CD4-positive, alpha-beta T cell treated with Interleukin-2 at 100 ng/mL for 4 hours (primary cell): ENCODE measurements around the gene SLC15A1.

Experiments used
- DNase-seq: peaks from one replicate; pipeline ENCODE4 v3.0.0-alpha.2; 2020; ENCODE audit warnings: low spot score

SLC15A1 gene, protein sequence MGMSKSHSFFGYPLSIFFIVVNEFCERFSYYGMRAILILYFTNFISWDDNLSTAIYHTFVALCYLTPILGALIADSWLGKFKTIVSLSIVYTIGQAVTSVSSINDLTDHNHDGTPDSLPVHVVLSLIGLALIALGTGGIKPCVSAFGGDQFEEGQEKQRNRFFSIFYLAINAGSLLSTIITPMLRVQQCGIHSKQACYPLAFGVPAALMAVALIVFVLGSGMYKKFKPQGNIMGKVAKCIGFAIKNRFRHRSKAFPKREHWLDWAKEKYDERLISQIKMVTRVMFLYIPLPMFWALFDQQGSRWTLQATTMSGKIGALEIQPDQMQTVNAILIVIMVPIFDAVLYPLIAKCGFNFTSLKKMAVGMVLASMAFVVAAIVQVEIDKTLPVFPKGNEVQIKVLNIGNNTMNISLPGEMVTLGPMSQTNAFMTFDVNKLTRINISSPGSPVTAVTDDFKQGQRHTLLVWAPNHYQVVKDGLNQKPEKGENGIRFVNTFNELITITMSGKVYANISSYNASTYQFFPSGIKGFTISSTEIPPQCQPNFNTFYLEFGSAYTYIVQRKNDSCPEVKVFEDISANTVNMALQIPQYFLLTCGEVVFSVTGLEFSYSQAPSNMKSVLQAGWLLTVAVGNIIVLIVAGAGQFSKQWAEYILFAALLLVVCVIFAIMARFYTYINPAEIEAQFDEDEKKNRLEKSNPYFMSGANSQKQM

DNA sequence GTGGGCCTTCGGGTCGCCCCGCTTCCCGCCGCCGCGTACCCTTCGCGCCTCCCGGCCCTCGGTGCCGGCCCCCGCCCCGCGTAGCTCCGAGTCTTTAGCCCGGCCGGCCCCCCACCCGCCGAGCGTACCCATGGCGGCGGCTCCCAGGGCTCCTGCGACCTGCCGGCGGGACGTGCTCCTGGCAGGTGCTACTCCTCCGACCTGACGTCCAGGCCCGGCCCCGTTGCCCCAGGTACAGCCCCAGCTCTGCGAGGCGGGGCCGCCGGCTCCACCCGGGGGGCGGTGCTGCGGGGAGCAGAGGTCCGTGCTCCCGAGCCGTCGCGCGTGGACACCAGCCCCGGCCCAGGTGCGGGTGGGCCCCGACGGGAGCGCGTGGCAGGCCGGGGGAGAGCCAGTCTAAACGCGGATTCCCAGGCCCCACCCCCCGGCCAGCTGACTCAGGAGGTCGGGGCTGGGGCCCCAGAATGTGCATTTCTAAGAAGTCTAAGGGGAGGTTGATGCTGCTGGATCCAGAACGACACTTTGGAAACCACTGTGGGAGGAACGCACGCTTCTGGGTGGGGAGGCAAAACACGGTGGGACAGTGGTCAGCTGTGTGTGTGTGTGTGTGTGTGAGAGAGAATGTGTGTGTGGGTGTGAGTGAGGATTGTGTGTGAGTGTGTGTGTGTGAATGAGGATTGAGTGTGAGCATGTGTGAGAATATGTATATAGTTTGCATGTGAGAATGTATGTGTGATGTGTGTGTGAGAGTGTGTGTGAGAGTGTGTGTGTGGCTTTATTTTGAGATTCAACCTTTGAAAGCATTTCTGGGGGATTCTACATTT lies at the start of gene SLC15A1:
Gene SLC15A1, minus strand, starts transcription at position 206 of the 824 bp plus-strand sequence. Its CDS starts 74 bp downstream, at position 132.
- DNase-seq: no peak

DNA sequence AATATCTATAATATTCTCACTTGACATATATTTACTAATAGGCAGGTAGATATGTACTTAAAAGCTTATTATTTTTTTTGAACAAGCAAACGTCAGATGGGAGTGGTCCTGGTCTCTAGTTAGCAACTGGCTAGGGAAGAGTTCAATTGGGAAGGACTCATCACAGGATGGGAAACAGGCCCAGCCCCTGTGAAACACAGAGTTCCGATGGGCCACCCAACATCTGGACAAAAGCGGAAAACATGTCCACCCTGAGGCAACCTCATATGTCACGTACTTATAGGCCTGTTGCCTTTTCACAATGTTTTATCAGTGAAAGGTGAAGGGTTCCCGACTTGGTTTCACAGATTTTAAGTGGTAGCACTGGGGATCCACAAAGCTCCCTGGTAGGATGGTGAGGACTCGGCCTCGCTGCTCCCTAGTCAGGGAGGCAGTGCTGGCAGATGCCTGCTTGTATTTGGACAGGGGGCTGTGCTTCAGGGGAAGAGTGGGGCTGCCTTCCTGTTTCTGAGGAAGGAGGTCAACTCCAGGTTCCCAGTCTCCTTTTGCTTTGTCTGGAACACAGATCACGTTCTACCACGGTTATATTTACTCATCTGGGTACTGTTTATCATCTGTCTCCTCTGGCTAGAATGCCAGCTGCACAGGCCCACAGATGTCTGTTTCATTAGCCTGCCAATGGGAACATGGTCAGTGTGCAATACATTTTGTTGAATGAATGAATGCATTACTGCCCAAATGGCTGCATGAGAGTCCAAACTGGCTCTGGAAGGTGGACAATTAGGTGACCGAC lies 49.4 kb upstream of the SLC15A1 start:
- DNase-seq: no peak

DNA sequence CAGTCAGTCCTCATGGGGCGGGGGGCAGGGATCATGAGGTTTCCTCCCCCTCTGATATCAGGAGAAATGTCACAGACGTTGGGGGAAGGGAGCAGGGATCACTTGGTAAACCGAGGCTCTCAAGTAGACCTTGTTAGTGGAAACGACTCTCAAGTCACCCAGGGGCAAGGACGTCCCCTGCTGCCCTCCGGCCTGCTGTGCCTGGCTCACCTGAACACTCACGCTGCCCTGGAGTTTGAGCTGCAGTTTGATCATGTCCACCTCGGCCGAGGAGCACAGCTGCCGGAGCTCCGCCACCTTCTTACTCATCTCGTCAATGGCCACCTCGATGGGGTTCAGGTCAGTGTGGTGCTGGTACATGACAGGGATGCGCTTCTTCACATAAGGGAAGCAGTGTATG lies 47.6 kb upstream of the SLC15A1 start:
- DNase-seq: no peak

DNA sequence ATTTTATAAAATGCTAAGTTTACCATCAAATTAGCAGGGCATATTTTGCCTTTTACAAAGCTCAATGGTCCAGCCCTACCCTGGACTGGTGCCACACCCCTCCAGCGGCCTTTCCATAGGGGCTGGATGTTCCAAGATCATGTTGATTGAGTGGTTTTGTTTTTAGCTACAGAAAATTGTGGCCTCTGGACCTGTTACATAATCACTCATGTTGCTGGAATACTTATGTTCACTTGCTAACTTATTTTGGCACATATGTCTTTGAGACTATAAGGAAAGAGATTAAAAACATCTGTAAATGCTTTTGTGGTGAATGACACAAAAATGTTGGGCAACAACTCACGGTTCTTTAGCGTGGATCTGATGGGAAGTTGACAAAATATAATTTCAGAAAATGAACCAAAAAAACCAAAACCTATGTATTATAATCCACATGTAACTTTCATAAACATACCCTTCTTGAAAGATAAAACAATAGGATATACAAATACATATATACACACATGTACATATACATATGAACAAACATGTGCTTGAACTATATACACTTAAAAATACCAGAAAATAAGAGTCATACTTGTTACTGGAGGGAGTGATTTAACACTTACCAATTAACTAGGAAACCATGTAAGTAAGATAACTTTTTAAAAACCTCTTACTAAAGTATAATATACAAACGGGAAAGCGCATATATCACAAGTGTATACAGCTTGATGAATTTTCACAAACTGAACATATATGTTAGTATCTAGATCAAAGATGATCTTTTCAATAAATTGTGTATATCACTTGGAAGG lies 46.6 kb upstream of the SLC15A1 start:
- no peak for DNase-seq

DNA sequence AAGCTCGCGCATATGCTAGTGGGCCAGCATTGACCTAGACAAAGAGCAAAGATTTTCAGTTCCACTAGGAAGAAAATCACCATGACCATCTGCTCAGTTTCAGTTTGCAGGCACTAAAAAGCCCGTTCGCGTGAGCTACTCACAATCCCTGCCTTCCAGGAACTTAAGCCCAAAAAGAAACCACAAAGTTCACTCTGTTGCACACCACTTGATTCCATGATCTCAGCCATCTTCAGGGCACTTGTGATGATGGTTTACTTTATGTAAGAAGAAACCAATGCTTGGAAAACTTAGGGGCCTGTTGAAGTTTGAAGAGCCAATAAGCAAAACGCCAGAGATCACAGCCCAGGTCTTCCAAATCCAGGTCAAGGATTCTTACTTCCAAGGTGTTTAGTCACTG lies 45.0 kb upstream of the SLC15A1 start:
- DNase-seq: no peak

DNA sequence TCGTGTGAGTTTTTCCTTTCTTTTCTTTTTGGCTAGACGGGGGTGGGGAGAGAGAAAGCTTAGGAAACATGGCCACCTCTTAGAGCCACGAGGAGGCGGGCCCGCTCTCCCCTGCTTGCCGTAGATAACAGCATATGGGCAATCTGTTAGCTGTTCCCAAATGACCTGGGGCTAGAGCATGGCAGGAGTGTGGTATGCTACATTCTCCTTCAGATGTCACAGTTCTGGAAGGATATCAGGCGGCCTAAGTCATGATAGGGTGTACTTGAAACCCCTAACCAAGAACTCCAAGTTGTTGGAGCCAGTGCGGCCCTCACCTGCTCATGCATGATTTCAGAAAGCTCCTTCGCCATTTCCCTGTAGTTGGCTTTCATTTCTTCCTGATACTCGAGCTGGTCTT lies 44.3 kb upstream of the SLC15A1 start:
- no peak for DNase-seq

DNA sequence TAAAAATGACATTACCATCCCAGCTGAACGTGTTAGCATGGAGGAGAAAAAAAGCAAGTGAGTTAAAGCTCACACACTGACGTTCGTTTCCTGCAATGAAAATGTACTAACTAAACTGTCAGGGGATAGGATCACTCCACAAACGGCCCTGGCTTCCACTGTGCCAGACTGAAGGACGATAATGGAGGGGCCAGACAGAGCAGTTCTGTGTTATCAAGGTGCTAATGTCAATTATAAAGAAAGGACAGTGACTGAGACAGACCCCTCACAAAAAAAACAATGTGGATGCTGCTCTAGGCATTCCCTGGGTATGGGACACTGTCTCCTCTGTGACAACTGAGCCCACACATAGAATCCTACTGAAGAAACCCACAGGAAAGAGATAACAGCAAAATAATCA lies 43.7 kb upstream of the SLC15A1 start:
- no peak for DNase-seq

DNA sequence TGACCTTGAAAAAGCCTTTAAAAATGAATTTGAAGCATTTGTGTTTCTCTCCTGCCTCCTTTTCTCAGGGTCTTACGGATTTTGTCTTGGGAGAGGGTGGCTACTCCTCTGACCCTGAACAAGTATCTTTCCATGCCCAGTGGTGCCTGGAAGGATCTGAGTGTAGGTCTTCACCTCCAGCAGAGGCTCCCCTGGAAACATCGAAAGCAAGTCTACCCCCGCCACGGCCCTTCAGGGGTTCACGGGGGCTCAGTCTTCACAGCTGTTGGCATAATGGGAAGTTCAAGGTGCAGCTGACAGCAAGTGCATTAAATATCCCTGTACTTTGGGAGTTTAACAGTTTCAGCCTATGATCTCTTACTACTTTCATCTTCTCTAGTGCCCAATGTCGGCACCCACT lies 42.7 kb upstream of the SLC15A1 start:
- DNase-seq: no peak

DNA sequence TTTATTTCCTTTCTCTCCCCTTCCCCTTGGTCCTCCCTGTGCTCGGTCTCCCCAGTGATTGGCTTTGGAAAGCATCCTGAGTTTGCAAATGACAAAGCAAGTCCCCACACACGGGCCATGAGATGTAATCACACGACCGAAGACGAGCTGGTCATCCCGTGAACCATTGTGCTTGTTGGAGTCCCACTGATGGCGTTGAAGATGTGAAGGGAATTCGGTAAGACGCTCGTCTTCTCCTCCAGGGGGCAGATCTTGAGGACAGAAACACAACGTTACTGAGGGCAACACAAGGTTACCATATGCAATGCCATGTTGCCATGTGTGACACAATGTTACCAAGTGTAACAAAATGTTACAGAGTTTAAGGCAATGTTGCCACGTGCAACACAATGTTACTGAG lies 42.0 kb upstream of the SLC15A1 start:
- no peak for DNase-seq

DNA sequence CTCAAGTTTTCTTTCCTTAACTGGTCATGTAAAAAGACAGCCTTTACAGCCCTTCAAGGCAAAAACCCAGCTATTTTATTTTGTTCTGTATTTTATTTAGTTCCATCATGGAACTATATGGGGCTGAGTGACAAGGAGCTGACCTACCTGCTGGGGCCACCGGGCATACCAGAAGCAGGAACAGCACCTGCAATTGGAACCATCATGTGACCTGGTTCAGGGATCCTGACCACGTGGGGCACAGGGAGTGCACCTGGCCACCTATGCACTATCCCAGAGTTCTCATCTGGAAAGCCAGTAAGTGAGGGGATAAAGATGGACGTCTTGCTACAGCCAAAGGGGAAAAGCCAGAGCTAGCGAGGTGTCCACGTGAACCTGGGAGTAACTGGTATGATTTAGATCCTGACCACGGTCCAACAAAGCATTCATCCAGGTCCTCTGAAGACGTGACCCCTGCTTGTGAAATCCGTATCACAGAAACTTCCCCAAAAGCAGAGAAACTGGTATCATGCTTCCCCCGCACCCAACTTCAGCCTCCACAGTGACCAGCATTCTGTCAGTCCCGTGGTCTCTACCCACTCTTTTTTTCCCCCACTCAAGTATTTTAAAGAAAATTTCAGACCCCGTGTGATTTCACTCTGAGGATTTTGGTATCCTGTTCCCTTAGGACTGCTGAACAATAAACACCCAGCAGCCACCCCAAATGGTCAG lies 40.5 kb upstream of the SLC15A1 start:
- DNase-seq: no peak

DNA sequence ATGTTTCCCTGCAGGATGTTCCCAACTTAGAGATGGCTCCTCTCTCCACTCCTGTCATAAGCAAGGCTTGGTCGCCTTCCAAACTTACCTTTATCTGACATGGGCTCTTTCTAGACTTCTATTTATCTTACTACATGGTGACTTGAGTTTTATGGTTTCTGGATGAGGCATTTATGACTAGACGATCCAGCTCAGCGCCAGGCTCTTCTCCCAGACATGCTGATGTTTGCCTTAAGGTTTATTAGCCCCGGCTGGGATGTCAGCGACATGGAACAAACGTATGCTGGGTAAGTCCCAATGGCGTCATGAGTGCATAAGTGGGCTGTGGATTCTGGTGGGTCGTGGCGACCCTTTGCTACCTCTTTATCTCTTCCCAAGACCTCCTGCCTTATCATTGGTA lies 39.8 kb upstream of the SLC15A1 start:
- DNase-seq: no peak

DNA sequence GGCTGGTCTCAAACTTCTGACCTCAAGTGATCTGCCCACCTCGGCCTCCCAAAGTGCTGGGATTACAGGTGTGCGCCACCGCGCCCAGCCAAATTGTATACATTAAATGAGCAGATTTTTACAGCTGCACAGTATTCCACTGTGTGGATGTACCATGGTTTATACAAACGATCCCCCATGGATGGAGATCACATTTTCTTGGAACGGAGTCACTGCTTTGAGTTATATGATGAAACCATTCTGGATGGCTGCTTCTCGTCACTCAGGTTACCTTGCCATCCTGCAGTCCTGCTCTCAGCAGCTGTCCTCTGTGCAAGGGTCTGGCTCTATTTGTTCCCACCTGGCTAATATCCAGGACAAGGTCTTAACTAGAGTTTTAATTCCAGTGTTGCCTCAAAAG lies 39.1 kb upstream of the SLC15A1 start:
- no peak for DNase-seq

DNA sequence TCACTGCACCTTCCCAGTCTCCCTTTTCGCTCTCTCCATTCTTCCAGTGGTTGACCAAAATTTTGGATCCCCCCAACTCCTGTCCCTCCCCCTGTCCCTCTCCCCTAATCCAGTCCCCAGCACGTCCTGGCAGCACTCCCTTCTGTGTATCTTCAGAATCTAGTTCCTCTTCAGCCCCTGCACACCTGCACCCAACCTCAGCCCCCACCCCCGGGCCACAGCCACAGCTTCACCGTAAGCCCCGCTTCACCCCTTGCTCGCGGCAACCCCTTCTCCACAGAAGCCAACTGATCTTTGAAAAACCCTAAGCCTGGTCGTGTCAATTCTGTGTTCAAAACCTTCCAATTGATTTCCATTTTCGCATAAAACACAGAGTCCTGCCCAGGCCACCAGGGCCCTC lies 35.5 kb upstream of the SLC15A1 start:
- DNase-seq: no peak

DNA sequence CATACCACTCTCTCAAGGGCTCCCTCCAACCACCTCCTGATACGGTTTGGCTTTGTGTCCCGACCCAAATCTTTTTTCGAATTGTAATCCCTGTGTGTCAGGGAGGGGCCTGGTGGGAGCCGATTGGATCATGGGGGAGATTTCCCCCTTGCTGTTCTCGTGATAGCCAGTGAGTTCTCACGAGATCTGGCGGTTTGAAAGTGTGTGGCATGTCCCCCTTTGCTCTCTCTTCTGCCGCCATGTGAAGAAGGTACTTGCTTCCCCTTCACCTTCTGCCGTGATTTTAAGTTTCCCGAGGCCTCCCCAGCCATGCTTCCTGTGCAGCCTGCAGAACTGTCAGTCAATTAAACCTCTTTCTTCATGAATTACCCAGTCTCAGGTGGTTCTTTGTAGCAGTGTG lies 34.7 kb upstream of the SLC15A1 start:
- DNase-seq: no peak

DNA sequence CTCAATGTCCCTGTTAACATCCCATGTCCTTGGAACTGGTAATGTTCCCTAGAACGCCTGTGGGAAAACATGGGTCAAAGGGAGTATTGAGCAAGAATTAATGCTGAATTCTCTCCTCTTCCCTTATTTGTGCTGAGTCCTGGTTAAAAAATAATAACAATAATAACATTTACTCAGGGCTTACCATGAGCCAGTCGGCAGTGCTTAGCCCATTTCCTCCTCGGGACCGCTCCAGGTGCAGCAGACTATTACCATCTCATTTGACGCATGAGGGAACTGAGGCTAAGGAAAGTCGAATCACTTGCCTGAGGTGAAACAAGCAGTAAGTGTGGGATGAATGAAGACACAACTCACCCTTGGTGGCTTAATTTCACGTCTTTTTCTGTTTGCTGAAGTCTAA lies 33.6 kb upstream of the SLC15A1 start:
- no peak for DNase-seq

DNA sequence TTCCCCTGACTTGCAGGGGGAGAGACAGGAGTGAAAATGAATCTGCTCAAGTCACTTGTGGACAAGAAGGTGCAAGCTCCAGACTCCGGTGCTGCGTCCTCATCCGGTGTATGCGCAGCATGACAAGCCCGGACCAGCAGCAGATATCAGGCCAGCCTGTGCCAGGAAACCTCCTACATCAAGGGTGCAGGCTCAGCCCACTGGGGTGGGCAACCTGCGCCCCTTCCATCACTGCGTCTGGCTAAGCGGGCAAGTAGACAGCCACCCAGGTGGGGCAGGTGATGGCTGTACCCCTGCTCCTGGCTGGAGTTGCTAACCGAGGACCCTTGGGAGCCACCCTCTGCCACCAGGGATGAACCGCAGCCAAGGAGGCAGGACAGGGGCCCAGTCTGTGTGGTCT lies 32.9 kb upstream of the SLC15A1 start:
- no peak for DNase-seq

DNA sequence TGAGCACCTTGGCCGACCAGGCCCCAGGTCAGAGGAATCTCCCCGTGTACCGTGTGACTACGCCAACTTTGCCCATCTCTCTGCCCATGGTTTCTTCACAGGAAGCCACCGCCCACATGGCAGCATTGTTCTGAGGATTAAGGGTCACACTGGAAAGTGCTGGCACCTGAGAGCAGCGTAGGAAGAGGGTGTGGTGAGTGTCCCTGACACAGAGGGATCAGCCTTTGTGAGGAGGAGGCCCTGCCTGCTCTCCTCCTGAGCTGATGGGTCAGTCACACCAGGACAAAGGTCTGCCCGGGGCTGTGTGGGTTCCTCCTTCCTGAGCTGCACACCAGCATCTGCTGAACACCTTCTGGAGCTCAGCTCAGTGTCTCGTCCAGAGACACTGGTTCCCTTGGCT lies 32.2 kb upstream of the SLC15A1 start:
- no peak for DNase-seq

DNA sequence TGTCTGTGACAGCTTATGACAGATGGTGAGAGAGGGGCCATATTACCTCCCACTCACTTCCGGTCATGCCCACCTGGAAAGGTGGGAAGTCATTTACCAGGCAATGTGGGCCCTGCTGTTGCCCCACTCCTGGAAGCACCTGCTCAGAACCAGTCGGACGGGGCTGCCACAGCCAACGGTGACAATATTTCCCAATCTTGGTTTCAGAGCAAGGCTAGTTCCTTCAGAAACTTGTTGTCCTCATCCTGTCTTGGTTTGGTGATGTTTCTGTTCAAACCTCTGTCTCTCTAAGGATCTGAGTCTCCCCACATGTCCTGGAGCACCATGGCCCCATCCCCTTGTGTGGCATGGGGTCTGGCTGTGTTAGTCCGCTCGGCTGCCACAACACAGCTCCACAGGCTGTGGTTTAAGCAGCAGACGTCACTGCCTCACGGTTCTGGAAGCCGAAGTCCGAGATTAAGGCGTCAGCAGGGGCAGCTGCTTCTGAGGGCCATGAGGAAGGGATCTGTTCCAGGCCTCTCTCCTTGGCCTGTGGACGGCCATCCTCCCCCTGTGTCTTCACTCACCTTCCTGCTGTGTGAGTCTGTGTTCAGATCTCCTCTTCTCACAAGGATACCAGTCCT lies 31.5 kb upstream of the SLC15A1 start:
- DNase-seq: no peak

DNA sequence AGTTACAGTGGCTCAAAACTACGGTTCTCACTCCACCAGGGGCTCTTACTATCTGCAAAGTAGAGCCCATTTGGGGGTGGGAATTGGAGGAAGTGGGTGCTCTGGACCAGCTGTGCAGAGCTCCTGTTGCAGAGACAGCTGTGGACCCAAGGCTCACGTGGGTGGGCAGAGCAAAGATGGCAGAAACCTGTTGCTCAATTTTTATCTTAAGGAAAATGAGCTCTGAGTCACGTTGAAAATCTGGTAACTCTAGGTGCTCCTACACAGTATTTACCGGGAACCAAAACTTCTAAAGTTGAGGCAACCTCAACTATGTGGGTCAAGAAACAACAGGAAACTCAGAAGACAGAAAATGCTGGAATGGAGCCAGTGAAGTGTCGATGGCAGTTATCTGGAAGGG lies 30.2 kb upstream of the SLC15A1 start:
- DNase-seq: no peak

DNA sequence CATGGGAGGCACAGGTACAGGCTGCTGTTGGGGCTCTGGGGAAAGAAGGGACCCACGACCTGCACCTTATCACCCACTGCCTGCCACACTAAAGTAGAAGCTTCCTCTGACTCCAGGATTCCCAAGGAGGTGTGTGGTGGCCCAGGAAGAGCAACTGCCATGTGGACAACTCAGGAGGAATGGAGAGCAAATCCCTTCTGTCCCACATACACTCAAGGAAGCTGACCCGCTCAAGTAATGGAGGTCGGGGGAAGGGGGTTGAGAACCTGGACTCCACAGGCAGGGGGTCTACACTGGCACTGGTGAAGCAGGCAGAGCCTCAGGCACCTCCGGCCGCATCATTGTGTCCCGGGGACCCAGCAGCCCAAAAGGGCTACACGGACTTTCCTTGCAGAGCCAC lies 29.4 kb upstream of the SLC15A1 start:
- no peak for DNase-seq
